GM13976 (cell line): ENCODE data around the gene KRT36.

ENCODE experiments used
- DNase-seq: peaks from one replicate; pipeline ENCODE4 v3.0.0; 2012; ENCODE audit warnings: low spot score
- in situ Hi-C: fragments of 300-500 bp; cut with MboI; formaldehyde crosslinking; loops from one replicate; pipeline ENCODE4 v1.12.0; 2022; ENCODE audit warnings: low sequenced_read_pairs, mixed read lengths, inconsistent platforms; ENCODE audit not compliant: unreplicated experiment
- TF ChIP-seq, protein P1 (sequence below): IDR thresholded peaks from 2 replicates; pipeline ENCODE4 v1.5.1; 2012; ENCODE audit warnings: borderline replicate concordance, mild to moderate bottlenecking; ENCODE audit not compliant: insufficient read depth; ENCODE audit errors: extremely low read depth, missing control alignments, control extremely low read depth

KRT36 gene

DNA sequence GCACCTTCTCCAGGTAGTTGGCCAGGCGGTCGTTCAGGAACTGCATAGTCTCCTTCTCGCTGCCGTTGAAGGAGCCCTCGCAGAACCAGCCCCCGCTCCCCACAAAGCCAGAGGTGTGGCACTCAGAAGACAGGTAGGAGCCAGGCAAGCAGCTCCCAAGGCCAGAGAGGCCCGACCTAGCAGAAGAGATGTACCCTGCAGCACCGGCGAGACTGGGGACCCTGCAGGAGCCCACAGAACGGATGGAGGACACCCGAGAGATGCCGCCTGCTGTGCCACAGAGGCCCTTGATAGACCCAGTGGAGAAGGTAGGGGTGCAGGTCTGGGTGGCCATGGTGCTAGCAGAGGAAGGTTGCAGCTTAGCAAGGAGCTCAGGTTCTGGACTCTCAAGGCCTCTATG, at the start of gene KRT36:
KRT36 (minus strand) TSS at position 380 of the 400 bp plus-strand sequence; CDS start at position 334, 46 bp downstream.
- TF ChIP-seq, protein P1, sequence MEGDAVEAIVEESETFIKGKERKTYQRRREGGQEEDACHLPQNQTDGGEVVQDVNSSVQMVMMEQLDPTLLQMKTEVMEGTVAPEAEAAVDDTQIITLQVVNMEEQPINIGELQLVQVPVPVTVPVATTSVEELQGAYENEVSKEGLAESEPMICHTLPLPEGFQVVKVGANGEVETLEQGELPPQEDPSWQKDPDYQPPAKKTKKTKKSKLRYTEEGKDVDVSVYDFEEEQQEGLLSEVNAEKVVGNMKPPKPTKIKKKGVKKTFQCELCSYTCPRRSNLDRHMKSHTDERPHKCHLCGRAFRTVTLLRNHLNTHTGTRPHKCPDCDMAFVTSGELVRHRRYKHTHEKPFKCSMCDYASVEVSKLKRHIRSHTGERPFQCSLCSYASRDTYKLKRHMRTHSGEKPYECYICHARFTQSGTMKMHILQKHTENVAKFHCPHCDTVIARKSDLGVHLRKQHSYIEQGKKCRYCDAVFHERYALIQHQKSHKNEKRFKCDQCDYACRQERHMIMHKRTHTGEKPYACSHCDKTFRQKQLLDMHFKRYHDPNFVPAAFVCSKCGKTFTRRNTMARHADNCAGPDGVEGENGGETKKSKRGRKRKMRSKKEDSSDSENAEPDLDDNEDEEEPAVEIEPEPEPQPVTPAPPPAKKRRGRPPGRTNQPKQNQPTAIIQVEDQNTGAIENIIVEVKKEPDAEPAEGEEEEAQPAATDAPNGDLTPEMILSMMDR = no peak
- in situ Hi-C loops = no loop called here
- DNase-seq = no peak

DNA sequence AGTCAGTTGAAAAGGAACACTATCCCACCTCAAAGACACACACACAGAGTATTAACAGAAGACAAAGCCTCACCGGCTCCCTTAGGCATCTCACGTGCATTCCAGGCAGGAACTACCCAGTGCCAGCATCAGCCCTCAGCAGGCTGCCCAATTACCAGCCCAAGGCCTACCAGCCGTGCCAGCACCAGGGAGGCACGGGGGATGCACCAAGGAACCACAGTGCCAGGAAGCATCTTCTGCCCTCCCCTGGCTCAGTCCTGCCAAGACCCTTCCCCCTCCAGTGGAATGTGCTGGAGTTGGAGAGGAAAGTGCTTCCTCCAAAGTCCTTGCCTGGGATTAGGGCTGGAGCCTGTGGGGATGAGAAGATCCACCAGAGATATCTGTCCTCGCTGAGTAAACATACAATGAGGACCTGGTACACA, 49.4 kb upstream of the KRT36 start:
- in situ Hi-C loops = loop anchor here (10.0 kb wide), 1 partner anchor 64 kb away; no protein-coding TSS in a partner anchor

DNA sequence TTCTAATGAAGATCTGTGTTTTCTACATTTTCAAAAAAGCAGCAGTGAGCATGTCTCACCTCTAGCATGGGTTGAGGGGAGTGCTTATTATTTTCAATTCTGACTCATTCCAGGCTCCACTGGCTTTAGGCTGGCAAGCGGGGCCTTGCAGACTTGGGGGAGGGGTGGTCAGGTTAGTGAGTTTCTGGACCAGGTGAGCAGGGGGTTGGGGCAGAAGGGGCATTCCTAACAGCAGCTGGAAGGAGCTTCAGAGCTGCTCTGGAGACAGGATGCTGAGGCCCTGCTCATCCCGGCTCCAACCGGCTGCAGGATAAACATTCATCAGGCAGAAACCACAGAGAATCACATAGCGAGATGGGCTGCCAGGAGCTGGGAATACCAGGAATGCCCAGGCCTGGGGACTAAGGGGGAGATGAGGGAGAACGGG, 48.9 kb upstream of the KRT36 start:
- in situ Hi-C loops = loop anchor here (10.0 kb wide), 1 partner anchor 64 kb away; no protein-coding TSS in a partner anchor
- TF ChIP-seq, protein P1 = no peak
- no peak for DNase-seq

More for the DNA sequence above, 49.4 kb upstream of the KRT36 start:
- TF ChIP-seq, protein P1 = no peak
- DNase-seq = no peak

DNA sequence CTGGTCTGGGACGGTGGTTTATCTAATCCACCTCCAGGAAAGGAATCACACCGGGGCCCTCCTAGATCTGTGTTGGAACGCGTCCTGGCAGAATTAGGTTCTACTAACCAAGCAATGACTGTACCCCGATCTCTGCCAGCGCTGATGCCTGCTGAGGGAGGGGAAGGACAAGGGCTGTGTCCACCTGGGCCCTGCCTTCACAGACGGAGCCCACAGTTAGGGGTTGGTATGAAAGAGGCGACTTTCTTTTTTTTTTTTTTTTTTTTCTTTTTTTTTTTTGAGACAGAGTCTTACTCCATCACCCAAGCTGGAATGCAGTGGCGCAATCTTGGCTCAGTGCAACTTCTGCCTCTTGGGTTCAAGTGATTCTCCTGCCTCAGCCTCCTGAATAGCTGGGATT, 48.3 kb upstream of the KRT36 start:
- no peak for DNase-seq
- in situ Hi-C loops = loop anchor here (10.0 kb wide), 1 partner anchor 63 kb away; no protein-coding TSS in a partner anchor
- TF ChIP-seq, protein P1 = no peak

DNA sequence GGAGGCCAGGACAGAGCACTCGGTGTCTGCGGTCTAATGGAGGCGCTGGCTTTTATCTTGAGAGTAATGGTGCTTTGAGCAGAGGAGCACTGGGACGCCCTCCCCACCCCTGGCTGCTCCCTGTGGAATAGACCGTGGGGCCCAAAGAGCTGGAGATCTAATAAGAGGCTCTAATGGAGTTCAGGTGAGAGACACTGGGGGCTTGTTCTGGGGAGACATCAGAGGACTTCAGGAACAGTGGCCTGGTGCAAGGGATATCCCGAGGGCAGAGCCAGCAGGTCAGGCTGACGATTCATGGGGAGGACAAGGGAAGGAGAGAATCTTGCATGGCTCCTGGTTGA, 47.9 kb upstream of the KRT36 start:
- in situ Hi-C loops = loop anchor here (10.0 kb wide), 1 partner anchor 63 kb away; no protein-coding TSS in a partner anchor
- DNase-seq = no peak
- TF ChIP-seq, protein P1 = no peak

DNA sequence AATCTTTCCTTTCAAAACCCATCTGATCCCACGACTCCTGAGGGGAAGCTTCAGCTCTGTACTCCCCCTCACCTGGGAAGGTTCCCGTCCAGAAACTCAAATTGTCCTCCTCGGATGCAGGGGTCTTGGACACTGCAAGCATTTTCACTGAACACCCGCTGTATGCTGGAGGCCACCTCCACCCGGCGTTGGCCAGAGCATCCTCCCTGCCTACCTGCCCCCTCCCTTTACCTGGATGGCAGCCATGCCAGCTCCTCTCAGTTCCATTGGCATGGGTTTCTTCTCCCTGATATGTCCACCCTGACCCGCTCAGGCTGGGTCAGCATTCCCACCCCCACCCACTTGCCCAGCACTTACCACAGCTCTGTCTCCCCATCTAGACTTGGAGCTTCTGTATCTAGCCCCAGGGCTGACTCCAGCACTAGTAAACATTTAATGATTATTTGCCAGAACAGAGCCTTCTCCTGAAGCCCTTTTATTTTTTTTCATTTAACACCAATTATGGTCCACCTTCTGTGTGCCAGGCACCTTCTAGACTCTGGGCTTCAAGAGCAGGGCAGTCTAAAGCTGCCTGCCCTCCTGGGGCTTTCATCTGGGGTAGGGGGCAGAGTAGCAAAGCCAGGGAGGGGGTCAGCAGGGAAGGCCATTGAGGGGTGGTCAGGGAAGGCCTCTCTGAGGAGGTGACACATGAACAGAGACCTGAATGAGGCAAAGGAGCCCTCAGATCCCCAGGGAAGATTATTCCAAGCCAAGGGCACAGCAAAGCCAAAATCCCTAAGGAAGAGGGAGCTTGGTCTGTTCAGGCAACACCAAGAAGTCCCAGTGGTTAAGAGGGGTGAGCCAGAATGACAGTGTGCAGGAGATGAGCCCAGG, 47.3 kb upstream of the KRT36 start:
- in situ Hi-C loops = loop anchor here (10.0 kb wide), 1 partner anchor 62 kb away; no protein-coding TSS in a partner anchor
- no peak for DNase-seq
- TF ChIP-seq, protein P1 = no peak
